GM18873 (cell line): ENCODE measurements around the gene FRMD4A.

Source experiments
- ATAC-seq: cut with Tn5 transposase; IDR thresholded peaks from one replicate; pipeline ENCODE4 v1.9.1; 2021; ENCODE audit warnings: mild to moderate bottlenecking, moderate library complexity, moderate number of reproducible peaks; ENCODE audit not compliant: unreplicated experiment, low FRiP score

Gene FRMD4A

DNA sequence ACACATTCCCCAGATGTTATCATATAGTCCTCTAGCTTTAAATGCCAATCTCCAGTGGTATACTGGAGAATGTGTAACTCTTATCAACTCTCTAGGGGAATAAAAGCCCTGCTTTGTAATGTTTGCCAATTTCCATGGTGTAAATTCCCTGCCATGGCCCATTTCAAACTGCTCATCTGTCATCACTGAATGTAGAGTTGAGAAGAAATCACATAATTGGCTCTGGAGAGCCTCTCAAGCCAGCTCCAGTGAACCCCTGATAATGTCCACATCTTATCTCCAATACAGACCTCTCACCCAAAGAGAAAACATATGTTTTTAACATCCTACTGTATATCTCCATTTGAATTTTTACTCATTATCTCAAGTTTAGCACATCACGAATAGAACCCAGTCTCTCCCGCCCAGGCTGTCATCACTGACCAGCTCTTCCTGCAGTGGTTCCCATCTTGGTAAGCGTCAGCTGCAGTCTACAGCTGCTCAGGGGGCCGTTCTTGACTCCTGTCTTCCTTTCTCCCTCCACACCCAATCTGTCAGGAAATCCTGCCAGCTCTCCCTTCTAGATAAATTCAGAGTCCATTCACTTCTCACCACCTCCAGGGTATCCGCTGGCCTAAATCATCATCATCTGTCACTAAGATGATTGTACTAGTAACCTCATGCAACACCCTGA lies 332.4 kb downstream of the FRMD4A start:
- no peak for ATAC-seq

DNA sequence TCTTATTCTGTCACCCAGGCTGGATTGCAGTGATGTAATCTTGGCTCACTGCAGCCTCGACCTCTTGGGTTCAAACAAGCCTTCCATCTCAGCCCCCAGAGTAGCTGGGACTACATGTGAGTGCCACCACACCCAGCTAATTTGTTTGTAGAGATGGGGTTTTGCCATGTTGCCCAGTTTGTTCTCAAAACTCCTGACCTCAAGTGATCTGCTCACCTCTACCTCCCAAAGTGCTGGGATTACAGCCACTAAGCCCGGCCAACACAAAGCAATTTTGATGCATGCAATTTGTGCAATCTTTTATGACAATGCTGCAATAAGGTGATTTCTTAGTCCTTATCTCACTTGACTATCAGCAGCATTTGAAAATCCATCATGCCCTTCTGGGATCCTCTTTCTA lies 333.1 kb downstream of the FRMD4A start:
- ATAC-seq = no peak

DNA sequence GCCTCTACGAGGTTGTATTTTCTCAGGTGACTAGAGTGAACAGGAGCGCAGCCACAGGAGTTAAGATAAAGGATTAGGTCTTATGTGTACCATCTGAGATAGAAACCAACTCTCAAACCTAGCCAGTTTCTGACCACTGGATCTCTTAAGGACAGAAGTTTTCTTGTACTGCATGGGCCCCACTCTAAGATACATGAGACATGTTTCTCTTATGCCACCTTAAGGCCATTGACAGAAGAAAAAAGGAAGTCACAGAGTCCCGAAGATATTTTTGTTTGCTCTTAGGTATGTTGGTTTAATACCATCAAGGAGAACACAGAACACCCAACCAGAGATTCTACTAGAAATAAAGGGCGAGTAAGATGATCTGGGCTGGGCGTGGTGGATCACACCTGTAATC lies 335.8 kb downstream of the FRMD4A start:
- ATAC-seq = no peak

GRCh38 chr10:13993673-13994089 lies 337.0 kb downstream of the FRMD4A start:
- ATAC-seq = no peak

GRCh38 chr10:13993169-13993568 lies 337.6 kb downstream of the FRMD4A start:
- ATAC-seq = no peak

- no peak for ATAC-seq
Measured at GRCh38 chr10:13991353-13991752, 339.4 kb downstream of the FRMD4A start.

DNA sequence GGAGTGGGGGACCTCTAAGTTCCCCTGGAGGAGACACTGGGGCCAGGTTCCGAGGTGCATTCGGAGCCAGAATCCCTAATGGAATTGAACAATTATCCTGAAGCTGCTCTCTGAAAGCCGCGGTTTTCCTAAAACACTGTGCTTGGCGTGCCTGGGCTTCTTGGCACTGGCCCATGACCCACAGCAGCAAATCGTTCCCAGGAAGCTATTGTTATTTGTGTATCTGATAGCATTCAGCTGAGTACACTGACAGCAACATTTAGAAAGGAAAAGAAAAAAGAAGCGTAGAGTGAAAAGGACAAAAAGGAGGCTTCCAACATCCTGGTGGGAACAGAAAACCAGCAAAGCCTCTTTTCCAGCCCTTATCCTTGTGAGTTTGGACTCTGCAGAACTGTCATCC lies 339.8 kb downstream of the FRMD4A start:
- ATAC-seq = no peak

GRCh38 chr10:13990392-13990805 lies 340.3 kb downstream of the FRMD4A start:
- ATAC-seq = no peak

- no peak for ATAC-seq
Measured at GRCh38 chr10:13989616-13990015, 341.1 kb downstream of the FRMD4A start.

DNA sequence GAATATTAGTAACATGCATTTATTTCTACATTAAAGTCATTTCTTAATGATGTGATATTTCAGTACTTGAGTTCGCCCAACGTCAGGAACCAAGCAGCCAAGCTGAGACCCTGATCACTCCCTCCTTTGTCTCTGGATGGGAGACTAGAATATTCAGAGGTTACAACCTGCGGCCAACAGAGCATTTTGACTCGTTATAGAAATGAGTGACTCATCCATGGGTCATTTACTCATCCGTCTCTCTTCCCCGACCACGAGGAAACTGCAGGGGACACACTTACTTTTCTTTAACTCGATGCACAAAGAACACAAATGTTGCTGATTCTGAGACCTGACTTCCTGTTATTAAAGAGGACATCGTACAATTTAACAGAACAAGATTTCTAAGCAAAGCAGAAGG lies 343.3 kb downstream of the FRMD4A start:
- ATAC-seq = no peak

- no peak for ATAC-seq
Measured at GRCh38 chr10:13984647-13985155, 346.0 kb downstream of the FRMD4A start.

DNA sequence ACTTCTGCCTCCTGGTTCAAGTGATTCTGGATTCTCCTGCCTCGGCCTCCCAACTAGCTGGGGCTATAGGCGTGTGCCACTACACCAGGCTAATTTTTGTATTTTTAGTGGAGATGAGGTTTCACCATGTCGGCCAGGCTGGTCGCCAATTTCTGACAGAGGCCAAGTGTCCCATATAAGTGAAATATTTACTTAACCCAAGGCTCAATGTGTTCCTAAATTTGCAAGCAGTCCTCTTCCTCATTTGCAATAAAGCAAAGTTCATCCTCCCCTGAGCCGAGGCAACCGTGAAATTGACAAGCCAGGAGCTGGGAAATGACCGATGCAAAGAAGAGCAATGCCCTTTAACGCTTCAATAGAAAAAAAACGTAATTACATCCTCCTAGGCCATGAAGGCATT lies 347.7 kb downstream of the FRMD4A start:
- no peak for ATAC-seq

DNA sequence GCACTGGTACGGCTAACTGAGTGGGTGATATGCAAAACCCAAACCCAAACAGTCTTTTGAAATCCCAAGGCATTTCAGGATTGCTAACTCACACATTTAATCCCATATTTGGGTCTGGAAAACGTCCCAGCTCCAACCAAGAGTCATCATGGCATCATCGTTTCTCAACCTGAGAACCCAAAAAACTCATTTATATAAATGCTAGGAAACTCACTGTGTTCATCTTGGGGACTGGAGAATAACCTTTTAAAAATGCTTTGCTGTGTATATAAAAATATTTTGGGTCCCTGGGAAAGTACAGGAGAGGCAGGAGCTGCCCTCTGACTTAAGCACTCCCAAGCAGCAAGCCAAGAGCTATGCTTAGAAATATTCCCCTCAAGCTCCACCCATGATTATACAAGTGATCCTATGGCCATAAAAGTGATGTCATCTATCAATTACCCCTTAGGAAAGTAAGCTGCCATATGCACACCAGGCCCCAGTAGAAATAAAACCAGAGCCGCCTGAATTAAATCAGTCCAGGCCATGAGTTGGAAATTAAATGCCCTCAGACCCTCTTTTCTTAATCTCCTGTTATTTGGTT lies 352.1 kb downstream of the FRMD4A start:
- ATAC-seq = no peak

- ATAC-seq = no peak
Measured at GRCh38 chr10:13977861-13978532, 352.7 kb downstream of the FRMD4A start.

DNA sequence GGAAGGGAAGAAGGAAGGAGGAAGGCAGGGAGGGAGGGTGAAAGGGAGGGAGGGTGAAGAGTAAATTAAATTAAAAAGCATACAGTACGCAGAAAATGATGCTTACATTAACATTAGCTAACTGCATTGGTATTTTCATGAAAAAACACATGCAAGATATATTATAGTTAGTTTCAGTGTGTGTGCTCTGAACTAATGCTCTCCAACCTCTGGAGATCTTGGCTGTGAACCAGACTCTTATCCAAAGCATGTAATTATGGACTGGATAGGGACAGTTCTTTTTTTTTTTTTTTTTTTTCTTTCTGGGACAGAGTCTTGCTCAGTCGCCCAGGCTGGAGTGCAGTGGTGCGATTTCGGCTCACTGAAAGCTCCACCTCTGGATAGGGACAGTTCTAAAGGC lies 357.0 kb downstream of the FRMD4A start:
- no peak for ATAC-seq

DNA sequence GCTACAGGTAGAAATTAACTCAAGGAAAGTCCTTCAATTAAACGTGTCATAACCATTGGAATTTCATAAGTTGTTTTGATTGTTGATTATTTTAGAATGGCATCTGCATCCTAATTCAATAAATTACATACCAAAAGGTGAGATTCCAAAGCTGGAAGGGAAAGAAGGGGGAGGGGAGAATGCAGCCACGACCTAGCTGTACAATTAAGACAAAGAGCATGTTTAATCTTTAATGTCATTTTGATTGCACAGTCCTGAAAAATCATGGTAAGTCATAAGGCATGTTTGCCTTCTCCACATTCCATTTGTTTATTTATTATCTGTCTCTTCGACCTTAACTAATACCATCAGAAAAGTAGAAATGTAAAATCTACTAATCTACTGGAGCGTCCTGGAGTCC lies 358.1 kb downstream of the FRMD4A start:
- ATAC-seq = no peak

DNA sequence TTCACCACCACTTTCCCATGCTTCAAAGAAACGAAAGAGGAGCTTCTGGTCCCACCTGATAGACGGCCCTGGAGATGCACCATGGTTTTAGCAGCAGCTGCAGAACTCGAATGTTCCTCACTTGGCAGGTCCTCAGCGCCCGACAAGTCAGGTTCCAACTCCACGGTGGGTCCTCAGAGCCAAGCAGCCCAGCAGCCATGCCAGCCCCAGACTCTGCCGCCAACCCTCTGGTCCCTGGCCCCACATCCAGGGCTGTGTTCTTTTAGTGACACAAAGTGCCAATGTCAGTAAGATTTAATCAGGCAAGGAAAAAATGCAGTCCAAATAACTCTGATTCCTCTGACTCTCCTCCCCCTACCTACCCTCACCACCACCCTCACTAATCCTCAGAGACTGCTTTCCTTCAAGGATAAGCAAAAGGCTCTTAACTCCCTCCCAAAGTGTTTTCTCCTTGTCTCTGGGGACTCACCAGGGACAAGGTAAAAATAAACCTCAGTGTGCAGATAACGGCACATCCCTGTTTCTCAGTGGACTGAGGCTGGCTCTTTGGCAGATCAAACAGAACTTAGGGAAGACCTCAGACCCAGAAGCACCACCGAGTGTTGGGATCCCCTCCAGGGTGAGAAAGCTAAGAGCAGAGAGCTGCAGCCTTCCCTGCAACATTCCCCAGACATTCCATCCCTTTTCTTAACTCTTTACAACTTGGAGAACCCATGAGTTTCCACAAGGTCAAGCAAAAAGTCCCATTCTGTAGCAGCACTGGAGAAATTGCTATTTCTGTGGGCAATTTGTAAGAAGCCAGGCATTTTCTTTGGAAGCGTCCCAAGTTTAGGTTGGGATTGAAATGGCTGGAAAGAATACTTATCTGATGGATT lies 358.9 kb downstream of the FRMD4A start:
- no peak for ATAC-seq

DNA sequence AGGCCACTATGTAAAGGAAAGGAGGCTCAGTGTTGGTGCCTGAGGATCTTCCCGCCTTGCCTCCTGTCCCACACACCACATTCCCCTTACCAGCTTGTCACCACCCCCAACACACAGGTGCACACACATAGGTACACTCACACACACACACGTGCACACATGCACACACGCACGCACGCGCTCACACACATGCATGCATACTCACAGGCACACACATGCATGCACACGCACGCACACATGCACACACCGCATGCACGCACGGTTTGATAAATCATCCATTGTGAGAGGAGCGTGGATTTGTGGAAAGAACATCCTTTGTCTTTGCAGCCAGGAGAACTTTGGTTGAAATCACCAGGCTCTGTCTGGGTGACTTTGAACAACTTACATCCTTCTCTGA lies 359.8 kb downstream of the FRMD4A start:
- no peak for ATAC-seq

DNA sequence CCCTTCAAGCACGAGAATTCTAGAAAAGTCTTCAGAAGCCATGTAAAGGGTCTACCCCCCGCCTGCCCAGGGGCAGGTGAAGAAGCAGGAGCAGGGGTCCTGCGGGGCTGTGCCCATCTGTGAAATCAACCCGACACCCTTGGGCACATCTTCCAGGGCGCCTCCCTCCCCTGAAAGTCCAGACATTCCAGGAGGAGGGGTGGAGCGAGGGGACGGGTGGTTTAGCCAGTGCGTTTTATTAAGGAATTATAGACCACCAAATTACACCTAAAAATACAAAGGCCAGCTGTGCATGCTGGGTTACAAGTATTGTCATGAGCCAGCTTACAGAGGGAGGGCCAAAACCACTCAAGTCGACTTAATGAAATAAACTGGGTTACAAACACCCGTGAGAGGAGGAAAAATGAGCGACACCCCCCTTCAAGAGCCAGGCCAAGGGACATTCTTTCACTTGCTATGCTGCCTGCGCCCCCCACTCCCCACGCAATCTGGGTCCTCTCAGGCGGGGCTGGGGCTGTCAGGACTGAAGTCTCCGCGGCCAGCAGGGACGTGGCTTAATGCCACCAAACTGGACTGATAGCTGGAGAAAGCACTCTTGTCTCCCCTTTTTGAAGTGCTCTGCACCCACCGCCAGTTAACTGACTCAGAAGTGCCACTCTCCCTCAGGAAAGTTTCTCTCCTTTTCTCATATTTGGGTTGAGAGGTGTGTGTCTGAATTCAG lies 360.3 kb downstream of the FRMD4A start:
- ATAC-seq = no peak

DNA sequence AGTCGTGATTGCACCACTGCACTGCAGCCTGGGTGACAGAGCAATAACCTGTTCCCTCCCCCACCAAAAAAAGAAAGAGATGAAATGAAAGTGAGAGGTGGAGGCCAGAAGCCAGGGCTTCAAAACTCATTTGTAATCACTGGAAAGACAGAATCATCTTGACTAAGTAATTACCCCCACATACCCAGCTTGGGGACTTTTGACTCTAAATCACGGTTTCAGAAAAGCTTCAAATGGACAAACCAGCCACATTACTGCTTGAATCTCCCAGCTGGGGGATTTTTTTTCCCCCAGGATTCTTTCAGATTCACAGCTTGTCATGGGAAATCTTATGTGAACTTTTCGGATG lies 361.0 kb downstream of the FRMD4A start:
- no peak for ATAC-seq
